ENCODE results near the gene RIPOR2. TPM values are rescaled to one million over a fixed set of nuclear protein-coding genes. Genes with fewer than 3 reads are reported as not detected.

Gene RIPOR2
- total and polyA plus RNA-seq, 2 donors (not counting 3 experiments of a cell fraction or from before 2014, with no cell fraction given), result 0.10 TPM; not detected in 1

GRCh38 chr6:24872779-24873178, 63.0 kb downstream of the RIPOR2 start:
- no peaks in the 10 kb centered on the region for H3K36me3 ChIP-seq (ENCODE audit: control insufficient read depth in 2 of 2, extremely low read depth in 1 of 2, insufficient read depth in 2 of 2, low read length in 2 of 2)
- peaks cover 3% of the 10 kb centered on the region for H3K4me1 ChIP-seq (ENCODE audit: control insufficient read depth, extremely low read depth, insufficient read depth, low read length)
- FAIRE-seq (no peak), DNase-seq (ENCODE audit: low read depth, low spot score) (no peak)
- no peaks in the 10 kb centered on the region for H3K9me3 ChIP-seq (replicated peaks; ENCODE audit: control insufficient read depth, insufficient read depth, low read length)
- TF ChIP-seq CTCF (IDR thresholded peaks at IDR 0.05; ENCODE audit: extremely low read depth in 1 of 2, insufficient read depth in 1 of 2, low read depth in 1 of 2, low read length in 2 of 2) (no peak), EZH2 (IDR thresholded peaks at IDR 0.05; ENCODE audit: borderline replicate concordance, low read depth, low read length, severe bottlenecking) (no peak), POLR2AphosphoS5 (IDR thresholded peaks at IDR 0.05; ENCODE audit: insufficient read depth, low read depth, low read length) (no peak), GATA2 (IDR thresholded peaks at IDR 0.05; ENCODE audit: insufficient read depth, insufficient read length, low read depth, low read length) (no peak), JUN (IDR thresholded peaks at IDR 0.05; ENCODE audit: borderline replicate concordance, insufficient read depth, insufficient read length, low read depth) (no peak), MYC (IDR thresholded peaks at IDR 0.05; ENCODE audit: low read depth, low read length) (no peak), FOS (IDR thresholded peaks at IDR 0.05; ENCODE audit: borderline replicate concordance, insufficient read depth, low read length) (no peak), MAX (IDR thresholded peaks at IDR 0.05; ENCODE audit: insufficient read depth, insufficient read length) (no peak), POLR2A (IDR thresholded peaks at IDR 0.05; ENCODE audit: low read depth, low read length) (no peak)
- no peak overlapping the region for H2AFZ ChIP-seq (ENCODE audit: low read depth, low read length)
- no peaks in the 10 kb centered on the region for H3K79me2 ChIP-seq (ENCODE audit: control insufficient read depth, insufficient read depth, low read length)
- no TSS peak for BruUV-seq (replicated peaks)
- no peak overlapping the region for H3K4me2 ChIP-seq (ENCODE audit: insufficient read depth, low read length)
- dilution Hi-C loops (cut with MboI; ENCODE audit: extremely low pct_ligation_motif_present, low sequenced_read_pairs), result no loop called here
- ChIA-PET POLR2A (no interaction called here), CTCF (interaction anchor here (1.0 to 2.2 kb wide), 4 partner anchors 10 to 142 kb away, joined by 3 to 5 read pairs (median 3); no protein-coding TSS in a partner anchor)
- no peak overlapping the region for H3K4me3 ChIP-seq (replicated peaks in 1 of 3; ENCODE audit: insufficient read depth in 1 of 3, low read depth in 1 of 3, low read length in 3 of 3)
- no peaks in the 10 kb centered on the region for H3K9me1 ChIP-seq (replicated peaks; ENCODE audit: control insufficient read depth, extremely low read depth, insufficient read depth, low read length)
- no peaks in the 10 kb centered on the region for H3K27me3 ChIP-seq (ENCODE audit: control insufficient read depth in 2 of 2, insufficient read depth in 2 of 2, low read length in 2 of 2)
- intact Hi-C loops (cut with micrococcal nuclease), result no loop called here
- H4K20me1 ChIP-seq (replicated peaks; ENCODE audit: control insufficient read depth, extremely low read depth, insufficient read depth, low read length), result no peaks in the 10 kb centered on the region
- no peak overlapping the region for H3K27ac ChIP-seq (ENCODE audit: insufficient read depth, low read depth, low read length)
- H3K9ac ChIP-seq (replicated peaks; ENCODE audit: extremely low read depth, insufficient read depth, low read length), result no peak overlapping the region

Measured in endothelial cell of umbilical vein (primary cell).